Ishikawa (cell line): Measurements from ENCODE around the gene N4BP3.

Source experiments
- CEBPB ChIP-seq: IDR thresholded peaks from 2 replicates; pipeline ENCODE4 v1.6.1; 2012
- EGR1 ChIP-seq: IDR thresholded peaks from 2 replicates; pipeline ENCODE4 v1.6.1; 2012
- EP300 ChIP-seq: IDR thresholded peaks from 2 replicates; pipeline ENCODE4 v1.6.1; 2012; ENCODE audit warnings: borderline replicate concordance
- FOXM1 ChIP-seq: IDR thresholded peaks from 2 replicates; pipeline ENCODE4 v1.6.1; 2012; ENCODE audit warnings: low read depth, borderline replicate concordance
- RAD21 ChIP-seq: IDR thresholded peaks from 2 replicates; pipeline ENCODE4 v1.6.1; 2012; ENCODE audit warnings: low read depth
- REST ChIP-seq: IDR thresholded peaks from 2 replicates; pipeline ENCODE4 v1.6.1; 2012; ENCODE audit warnings: low read depth, mild to moderate bottlenecking
- TAF1 ChIP-seq: IDR thresholded peaks from 2 replicates; pipeline ENCODE4 v1.6.1; 2012; ENCODE audit warnings: low read depth, mild to moderate bottlenecking
- TCF12 ChIP-seq: IDR thresholded peaks from 2 replicates; pipeline ENCODE4 v1.6.1; 2012; ENCODE audit warnings: low read depth
- YY1 ChIP-seq: IDR thresholded peaks from 2 replicates; pipeline ENCODE4 v1.6.1; 2012; ENCODE audit warnings: low read depth
- ZBTB7A ChIP-seq: IDR thresholded peaks from 2 replicates; pipeline ENCODE4 v1.6.1; 2012; ENCODE audit warnings: low read depth
- TF ChIP-seq, protein P1 (sequence below): IDR thresholded peaks from 2 replicates; pipeline ENCODE4 v1.6.1; 2012
- TF ChIP-seq, protein P2 (sequence below): IDR thresholded peaks from 2 replicates; pipeline ENCODE4 v1.6.1; 2012

DNA sequence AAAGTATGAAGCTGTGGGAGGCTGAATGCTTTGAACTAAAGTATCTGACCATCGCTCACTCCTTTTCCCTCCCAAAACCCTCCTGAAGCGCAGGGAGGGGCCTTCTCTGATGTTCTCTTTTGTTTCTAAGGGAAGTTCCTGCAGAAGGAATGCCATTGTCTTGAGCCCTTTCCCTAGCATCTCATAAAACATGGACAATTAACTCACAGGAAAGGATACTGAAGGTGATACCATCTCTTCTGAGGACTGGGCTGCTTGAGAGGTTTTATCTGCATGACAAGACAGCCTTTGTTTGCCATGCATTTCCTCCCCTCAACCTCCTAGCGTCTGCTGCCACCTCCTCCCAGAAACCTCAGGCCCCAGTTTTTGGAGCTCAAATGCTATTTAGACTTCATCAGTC lies 13.2 kb downstream of the N4BP3 start:
- no peak for TF ChIP-seq EP300
- no peak for TF ChIP-seq ZBTB7A
- TF ChIP-seq, protein P1, sequence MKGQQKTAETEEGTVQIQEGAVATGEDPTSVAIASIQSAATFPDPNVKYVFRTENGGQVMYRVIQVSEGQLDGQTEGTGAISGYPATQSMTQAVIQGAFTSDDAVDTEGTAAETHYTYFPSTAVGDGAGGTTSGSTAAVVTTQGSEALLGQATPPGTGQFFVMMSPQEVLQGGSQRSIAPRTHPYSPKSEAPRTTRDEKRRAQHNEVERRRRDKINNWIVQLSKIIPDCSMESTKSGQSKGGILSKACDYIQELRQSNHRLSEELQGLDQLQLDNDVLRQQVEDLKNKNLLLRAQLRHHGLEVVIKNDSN = no peak
- TF ChIP-seq REST = no peak
- TF ChIP-seq CEBPB = no peak
- TF ChIP-seq FOXM1 = no peak
- no peak for TF ChIP-seq YY1
- no peak for TF ChIP-seq TAF1
- TF ChIP-seq, protein P2, sequence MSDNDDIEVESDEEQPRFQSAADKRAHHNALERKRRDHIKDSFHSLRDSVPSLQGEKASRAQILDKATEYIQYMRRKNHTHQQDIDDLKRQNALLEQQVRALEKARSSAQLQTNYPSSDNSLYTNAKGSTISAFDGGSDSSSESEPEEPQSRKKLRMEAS = no peak
- TF ChIP-seq EGR1 = no peak
- no peak for TF ChIP-seq RAD21
- TF ChIP-seq TCF12 = no peak
